ENCODE measurements around the gene SRI.
"Not testable (repeated sequence)": the region's sequence is repeated elsewhere in the genome, so short reads cannot be mapped to it uniquely, and the experiment has no call there.

Gene SRI

GRCh38 chr7:88172842-88173241 is 47.0 kb downstream of the SRI start:
- no peak for DNase-seq

DNA sequence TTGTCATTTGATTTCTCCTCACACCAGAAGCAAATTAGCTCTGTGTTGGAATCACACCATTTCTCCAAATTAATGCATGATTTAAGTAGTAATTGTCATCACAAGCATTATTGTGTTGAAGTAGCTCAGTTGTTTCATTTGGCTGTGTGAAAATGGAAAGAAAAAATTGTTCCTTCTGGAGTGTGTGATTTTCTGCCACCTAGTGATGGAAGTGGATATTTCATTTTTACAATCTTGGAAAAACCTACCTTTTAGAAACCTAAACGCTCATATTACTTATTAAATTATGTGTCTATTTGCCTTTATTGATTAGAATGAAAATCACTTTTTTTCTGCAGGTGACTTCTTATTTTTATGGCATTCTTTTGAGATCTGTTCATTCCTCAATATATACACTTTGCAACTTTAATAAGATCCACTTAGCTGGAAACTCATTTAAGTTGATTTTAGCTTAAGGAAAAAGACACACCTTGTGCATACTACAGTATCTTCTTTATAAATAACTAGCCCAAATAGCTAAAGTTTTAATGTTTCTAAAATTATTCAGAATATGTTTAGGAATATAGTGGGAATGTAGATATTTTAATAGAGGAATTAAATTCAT is 50.0 kb downstream of the SRI start:
- DNase-seq, result no peak

DNA sequence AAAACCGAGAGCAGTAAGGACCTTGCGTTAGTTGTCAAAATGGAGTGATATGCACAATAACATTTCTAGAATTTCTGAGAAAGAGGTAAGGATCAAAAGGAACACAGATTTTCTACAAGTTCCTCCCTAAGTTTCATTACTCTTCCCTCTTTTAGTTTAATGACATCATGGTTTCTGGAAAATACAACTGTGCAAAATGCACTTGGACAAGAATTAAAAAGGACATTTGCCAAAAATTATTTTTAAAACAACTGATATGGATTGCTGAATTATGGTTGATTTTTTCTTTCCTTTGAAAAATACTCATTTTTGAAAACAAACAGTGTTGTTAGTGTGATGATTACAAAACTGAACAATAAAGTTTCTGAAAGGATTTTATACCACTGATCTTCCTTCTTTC is 52.1 kb downstream of the SRI start:
- DNase-seq, result no peak

DNA sequence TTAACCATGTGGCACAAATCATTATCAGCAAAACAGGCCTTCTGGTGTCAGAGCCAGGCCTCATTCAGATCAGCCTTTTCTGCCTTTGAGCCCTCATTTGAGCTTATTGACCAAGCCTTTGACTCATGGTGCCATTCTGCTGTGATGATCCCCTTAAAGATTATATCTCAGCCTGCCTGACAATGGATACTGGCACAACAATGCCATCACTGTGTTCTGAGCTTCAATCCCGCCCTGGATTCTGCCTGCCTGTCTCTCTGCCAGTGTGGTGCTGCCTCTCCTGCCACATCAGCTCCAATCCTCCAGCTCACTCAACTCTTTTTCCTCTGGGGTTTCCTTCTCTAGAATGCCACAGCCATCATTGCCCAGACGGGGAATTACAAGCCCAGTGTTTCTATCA is 52.6 kb downstream of the SRI start:
- DNase-seq, result no peak

GRCh38 chr7:88165697-88166096 is 54.1 kb downstream of the SRI start:
- DNase-seq, result no peak

- DNase-seq, result not testable (repeated sequence)
These were observed 60.1 kb downstream of the SRI start for GRCh38 chr7:88159741-88160140.

DNA sequence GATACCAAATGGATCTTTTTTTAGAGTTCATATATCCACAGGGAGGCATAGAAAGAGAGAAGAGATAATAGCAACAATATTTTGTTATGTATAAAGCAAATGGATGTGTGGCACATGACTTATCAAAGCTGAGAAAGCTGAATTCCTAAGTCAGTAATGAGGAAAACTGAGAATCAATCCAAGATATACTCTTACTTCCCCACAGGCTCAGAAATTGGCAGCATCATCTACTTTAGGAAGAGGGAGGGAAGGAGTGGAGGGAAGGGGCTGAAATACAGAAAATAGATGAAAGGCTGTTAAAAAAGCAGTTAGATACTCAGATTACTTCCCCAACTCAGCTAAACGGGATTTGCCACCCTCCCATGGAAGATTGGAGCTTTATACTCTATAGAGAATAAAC is 63.5 kb downstream of the SRI start:
- no peak for DNase-seq

- DNase-seq, result no peak
These were observed 64.1 kb downstream of the SRI start for GRCh38 chr7:88155756-88156155.
